Measurements from ENCODE around the gene NCAM1.
A peak's percentile ranks its signal among the peaks of the same experiment; 100 is the strongest.

Gene NCAM1

DNA sequence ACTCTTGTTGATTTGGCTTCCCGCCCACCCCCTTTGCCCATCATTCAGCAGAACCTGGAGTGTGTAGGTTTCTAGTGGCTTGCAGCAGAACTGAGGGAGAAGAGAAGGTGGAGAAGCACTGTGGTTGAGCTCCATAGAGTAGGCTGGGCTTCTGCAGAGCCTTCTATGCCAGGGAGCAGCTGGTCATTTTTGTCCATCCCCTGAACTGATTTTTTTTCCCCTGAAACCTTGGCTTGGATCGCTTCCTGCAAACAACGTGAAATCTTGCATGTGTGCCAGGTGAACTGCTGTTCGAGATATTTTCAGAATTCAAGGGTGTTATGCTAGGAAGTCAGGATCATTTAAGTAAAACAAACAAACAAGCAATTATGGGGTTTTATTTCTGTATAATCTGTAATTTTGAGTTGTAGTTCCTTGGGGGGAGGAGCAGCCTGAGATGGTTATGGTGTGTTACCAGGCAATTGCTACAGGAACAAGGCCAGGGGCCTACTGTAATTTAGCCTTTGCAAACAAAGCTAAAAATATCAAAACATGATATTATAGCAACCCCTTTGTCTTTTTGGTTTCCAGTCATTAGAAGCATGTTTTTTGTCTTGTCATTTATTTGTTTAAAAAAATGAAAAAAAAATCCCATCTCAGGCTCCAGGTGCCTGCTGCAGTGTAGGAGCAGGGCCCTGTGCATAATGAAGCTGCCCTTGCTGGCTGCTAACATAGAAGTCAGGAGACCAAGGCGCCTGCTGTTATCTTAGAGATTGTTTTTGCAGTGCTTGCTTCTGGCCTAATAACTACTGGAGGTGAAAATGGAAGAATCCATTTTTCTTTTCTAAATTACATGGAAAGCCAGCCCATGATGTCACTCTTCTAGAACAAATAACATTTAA lies 200.7 kb downstream of the NCAM1 start:
- H3K4me2 ChIP-seq (ENCODE audit: low read length, poor library complexity, severe bottlenecking) = no peak overlapping the region
- WGBS = 100% methylated on average over 5 of the region's 5 CpGs
- no peak overlapping the region for H4K8ac ChIP-seq (ENCODE audit: low read length)
- no peak overlapping the region for H3K9ac ChIP-seq (ENCODE audit: low read length)
- H3K23ac ChIP-seq (ENCODE audit: low read length in 2 of 2) = no peak overlapping the region
- H2AFZ ChIP-seq (ENCODE audit: low read depth, low read length) = no peak overlapping the region
- no peaks in the 10 kb centered on the region for H3K79me1 ChIP-seq (replicated peaks; ENCODE audit: low read length, poor library complexity, severe bottlenecking)
- no peak overlapping the region for H3K4ac ChIP-seq (ENCODE audit: low read depth in 1 of 2, low read length in 2 of 2)
- no peak overlapping the region for H2BK12ac ChIP-seq (ENCODE audit: low read length in 2 of 2)
- no peak overlapping the region for H4K91ac ChIP-seq (ENCODE audit: low read length)
- peak overlapping the region in 1 of 2 experiments; percentile 50 for H3K14ac ChIP-seq (ENCODE audit: low read length in 2 of 2)
- H2BK5ac ChIP-seq (ENCODE audit: low read depth, low read length, poor library complexity, severe bottlenecking) = no peak overlapping the region
- H3K18ac ChIP-seq (ENCODE audit: low read depth in 1 of 2, low read length in 2 of 2) = no peak overlapping the region
- H2BK120ac ChIP-seq (ENCODE audit: low read depth, low read length) = no peak overlapping the region
- H3K4me1 ChIP-seq (ENCODE audit: control insufficient read depth, insufficient read depth, low read depth, low read length) = no peaks in the 10 kb centered on the region
- peaks cover 0 to 88% of the 10 kb centered on the region in 2 experiments for H3K27me3 ChIP-seq (ENCODE audit: control insufficient read depth in 1 of 2, insufficient read depth in 1 of 2, low read length in 2 of 2)
- H3K36me3 ChIP-seq (ENCODE audit: control insufficient read depth in 1 of 2, insufficient read depth in 2 of 2, low read depth in 1 of 2, low read length in 2 of 2) = no peaks in the 10 kb centered on the region
- H3K4me3 ChIP-seq (ENCODE audit: insufficient read depth in 1 of 2, low read depth in 1 of 2, low read length in 2 of 2) = no peak overlapping the region
- H2BK15ac ChIP-seq (ENCODE audit: low read depth, poor library complexity, severe bottlenecking) = no peak overlapping the region
- no peak for DNase-seq
- H3K9me3 ChIP-seq (ENCODE audit: control insufficient read depth, low read length) = no peaks in the 10 kb centered on the region
- H2AK5ac ChIP-seq (ENCODE audit: low read length, severe bottlenecking) = no peak overlapping the region
- H3K27ac ChIP-seq (ENCODE audit: low read length, poor library complexity, severe bottlenecking) = no peak overlapping the region

DNA sequence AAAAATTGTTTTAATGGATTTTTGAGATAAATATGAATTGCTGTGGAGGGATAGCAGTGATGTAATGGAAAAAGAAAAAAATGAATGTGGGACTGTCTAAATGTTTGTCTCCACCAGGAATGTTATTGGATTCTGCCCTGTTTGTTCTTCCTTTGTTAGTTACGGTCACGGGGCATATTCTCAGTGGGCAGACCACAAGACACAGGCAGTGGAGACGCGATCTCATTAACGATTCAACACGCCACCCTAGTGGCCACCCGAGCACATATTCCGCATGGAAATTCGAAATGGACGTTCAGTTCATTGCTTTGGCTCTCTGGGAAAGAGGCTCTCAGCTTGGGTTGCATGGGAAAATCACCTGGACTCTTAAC lies 201.4 kb downstream of the NCAM1 start:
- H3K14ac ChIP-seq (ENCODE audit: low read length in 2 of 2) = no peak overlapping the region
- H2AFZ ChIP-seq (ENCODE audit: low read depth, low read length) = no peak overlapping the region
- H3K9me3 ChIP-seq (ENCODE audit: control insufficient read depth, low read length) = no peaks in the 10 kb centered on the region
- H3K23ac ChIP-seq (ENCODE audit: low read length in 2 of 2) = no peak overlapping the region
- DNase-seq = no peak
- H3K4me2 ChIP-seq (ENCODE audit: low read length, poor library complexity, severe bottlenecking) = no peak overlapping the region
- H3K27ac ChIP-seq (ENCODE audit: low read length, poor library complexity, severe bottlenecking) = no peak overlapping the region
- no peaks in the 10 kb centered on the region for H3K79me1 ChIP-seq (replicated peaks; ENCODE audit: low read length, poor library complexity, severe bottlenecking)
- no peak overlapping the region for H3K18ac ChIP-seq (ENCODE audit: low read depth in 1 of 2, low read length in 2 of 2)
- no peaks in the 10 kb centered on the region for H3K36me3 ChIP-seq (ENCODE audit: control insufficient read depth in 1 of 2, insufficient read depth in 2 of 2, low read depth in 1 of 2, low read length in 2 of 2)
- H2BK12ac ChIP-seq (ENCODE audit: low read length in 2 of 2) = no peak overlapping the region
- H3K9ac ChIP-seq (ENCODE audit: low read length) = no peak overlapping the region
- peaks cover 0 to 90% of the 10 kb centered on the region in 2 experiments for H3K27me3 ChIP-seq (ENCODE audit: control insufficient read depth in 1 of 2, insufficient read depth in 1 of 2, low read length in 2 of 2)
- H2BK15ac ChIP-seq (ENCODE audit: low read depth, poor library complexity, severe bottlenecking) = no peak overlapping the region
- 90% methylated on average over 10 of the region's 10 CpGs for WGBS
- no peak overlapping the region for H4K8ac ChIP-seq (ENCODE audit: low read length)
- H3K4ac ChIP-seq (ENCODE audit: low read depth in 1 of 2, low read length in 2 of 2) = no peak overlapping the region
- H3K4me3 ChIP-seq (ENCODE audit: insufficient read depth in 1 of 2, low read depth in 1 of 2, low read length in 2 of 2) = no peak overlapping the region
- no peak overlapping the region for H2BK5ac ChIP-seq (ENCODE audit: low read depth, low read length, poor library complexity, severe bottlenecking)
- H3K4me1 ChIP-seq (ENCODE audit: control insufficient read depth, insufficient read depth, low read depth, low read length) = no peaks in the 10 kb centered on the region
- H2BK120ac ChIP-seq (ENCODE audit: low read depth, low read length) = no peak overlapping the region
- H2AK5ac ChIP-seq (ENCODE audit: low read length, severe bottlenecking) = no peak overlapping the region
- H4K91ac ChIP-seq (ENCODE audit: low read length) = no peak overlapping the region

DNA sequence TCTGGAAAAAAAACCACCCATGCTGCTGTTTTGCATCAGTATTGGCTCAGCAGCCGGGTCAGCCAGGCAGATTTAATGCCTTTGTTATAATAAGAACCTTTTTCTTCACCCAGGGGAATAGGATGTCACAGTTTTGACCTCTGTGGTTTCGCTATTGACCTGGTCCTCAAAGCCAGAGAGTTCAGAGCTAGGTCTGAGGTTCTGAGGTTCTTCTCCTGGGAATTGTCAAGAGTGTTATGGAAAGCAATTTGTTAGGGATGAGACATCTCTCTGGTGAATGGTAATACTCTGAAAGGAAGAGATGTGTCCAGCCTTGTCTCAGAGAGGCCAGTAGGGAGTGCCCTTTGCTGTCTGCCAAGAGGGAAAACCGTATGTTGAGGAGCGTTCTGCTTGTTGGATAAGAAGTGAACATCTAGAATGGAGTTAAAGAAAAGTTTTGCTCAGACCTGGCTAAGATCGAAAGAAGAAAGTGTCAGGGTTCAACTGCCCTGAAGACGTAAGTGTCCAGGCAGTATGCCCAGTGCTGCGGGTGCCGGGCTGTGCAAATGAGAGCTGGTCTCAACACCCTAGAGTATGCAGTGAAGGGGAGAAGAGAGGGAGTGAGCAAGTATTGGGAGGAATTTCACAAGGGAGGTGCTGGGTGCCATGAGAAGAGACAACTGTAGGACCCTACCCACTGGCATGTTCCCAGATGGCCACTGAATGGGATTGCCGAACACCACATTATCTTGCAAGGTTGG lies 202.2 kb downstream of the NCAM1 start:
- no peak overlapping the region for H4K8ac ChIP-seq (ENCODE audit: low read length)
- H3K27ac ChIP-seq (ENCODE audit: low read length, poor library complexity, severe bottlenecking) = no peak overlapping the region
- H3K36me3 ChIP-seq (ENCODE audit: control insufficient read depth in 1 of 2, insufficient read depth in 2 of 2, low read depth in 1 of 2, low read length in 2 of 2) = no peaks in the 10 kb centered on the region
- H2BK5ac ChIP-seq (ENCODE audit: low read depth, low read length, poor library complexity, severe bottlenecking) = no peak overlapping the region
- H2AK5ac ChIP-seq (ENCODE audit: low read length, severe bottlenecking) = no peak overlapping the region
- no peak overlapping the region for H4K91ac ChIP-seq (ENCODE audit: low read length)
- no peaks in the 10 kb centered on the region for H3K9me3 ChIP-seq (ENCODE audit: control insufficient read depth, low read length)
- no peak overlapping the region for H3K4me3 ChIP-seq (ENCODE audit: insufficient read depth in 1 of 2, low read depth in 1 of 2, low read length in 2 of 2)
- H3K4me1 ChIP-seq (ENCODE audit: control insufficient read depth, insufficient read depth, low read depth, low read length) = no peaks in the 10 kb centered on the region
- no peak overlapping the region for H2AFZ ChIP-seq (ENCODE audit: low read depth, low read length)
- H2BK15ac ChIP-seq (ENCODE audit: low read depth, poor library complexity, severe bottlenecking) = no peak overlapping the region
- DNase-seq = peak; percentile 64
- H3K4me2 ChIP-seq (ENCODE audit: low read length, poor library complexity, severe bottlenecking) = no peak overlapping the region
- peak overlapping the region in 1 of 2 experiments; percentile 67 for H2BK12ac ChIP-seq (ENCODE audit: low read length in 2 of 2)
- peak overlapping the region in 1 of 2 experiments; percentile 30 for H3K14ac ChIP-seq (ENCODE audit: low read length in 2 of 2)
- H3K18ac ChIP-seq (ENCODE audit: low read depth in 1 of 2, low read length in 2 of 2) = no peak overlapping the region
- no peak overlapping the region for H3K4ac ChIP-seq (ENCODE audit: low read depth in 1 of 2, low read length in 2 of 2)
- 64% methylated on average over 9 of the region's 9 CpGs for WGBS
- no peaks in the 10 kb centered on the region for H3K79me1 ChIP-seq (replicated peaks; ENCODE audit: low read length, poor library complexity, severe bottlenecking)
- no peak overlapping the region for H3K9ac ChIP-seq (ENCODE audit: low read length)
- no peak overlapping the region for H3K23ac ChIP-seq (ENCODE audit: low read length in 2 of 2)
- H2BK120ac ChIP-seq (ENCODE audit: low read depth, low read length) = no peak overlapping the region
- H3K27me3 ChIP-seq (ENCODE audit: control insufficient read depth in 1 of 2, insufficient read depth in 1 of 2, low read length in 2 of 2) = peaks cover 0 to 92% of the 10 kb centered on the region in 2 experiments

DNA sequence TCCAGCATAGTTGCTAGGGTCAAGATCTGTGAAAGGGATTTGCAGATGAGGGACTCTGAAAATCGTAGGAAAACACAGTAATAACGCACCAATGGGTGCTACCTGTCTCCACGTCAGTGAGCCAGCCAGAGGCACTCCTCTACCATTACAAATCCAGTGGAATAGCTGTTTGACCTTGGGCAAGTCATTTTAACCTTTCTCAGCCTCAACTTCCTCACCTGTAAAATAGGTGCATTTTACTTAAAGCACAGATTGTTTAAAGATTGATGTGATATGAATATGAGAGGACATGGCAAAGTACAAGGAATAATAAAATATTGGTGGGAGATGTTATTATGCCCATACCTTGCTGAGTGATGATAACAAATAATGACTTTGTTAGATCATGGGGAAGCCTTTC lies 205.1 kb downstream of the NCAM1 start:
- H3K4me2 ChIP-seq (ENCODE audit: low read length, poor library complexity, severe bottlenecking) = no peak overlapping the region
- peaks cover 0 to 89% of the 10 kb centered on the region in 2 experiments for H3K27me3 ChIP-seq (ENCODE audit: control insufficient read depth in 1 of 2, insufficient read depth in 1 of 2, low read length in 2 of 2)
- no peak overlapping the region for H4K91ac ChIP-seq (ENCODE audit: low read length)
- H2BK12ac ChIP-seq (ENCODE audit: low read length in 2 of 2) = no peak overlapping the region
- no peak overlapping the region for H4K8ac ChIP-seq (ENCODE audit: low read length)
- no peaks in the 10 kb centered on the region for H3K9me3 ChIP-seq (ENCODE audit: control insufficient read depth, low read length)
- no peak for DNase-seq
- WGBS = 83% methylated on average over 3 of the region's 3 CpGs
- no peak overlapping the region for H3K9ac ChIP-seq (ENCODE audit: low read length)
- H2BK15ac ChIP-seq (ENCODE audit: low read depth, poor library complexity, severe bottlenecking) = no peak overlapping the region
- H2BK120ac ChIP-seq (ENCODE audit: low read depth, low read length) = no peak overlapping the region
- H2AK5ac ChIP-seq (ENCODE audit: low read length, severe bottlenecking) = no peak overlapping the region
- no peaks in the 10 kb centered on the region for H3K79me1 ChIP-seq (replicated peaks; ENCODE audit: low read length, poor library complexity, severe bottlenecking)
- H2AFZ ChIP-seq (ENCODE audit: low read depth, low read length) = no peak overlapping the region
- H3K23ac ChIP-seq (ENCODE audit: low read length in 2 of 2) = no peak overlapping the region
- H3K18ac ChIP-seq (ENCODE audit: low read depth in 1 of 2, low read length in 2 of 2) = no peak overlapping the region
- H3K4me1 ChIP-seq (ENCODE audit: control insufficient read depth, insufficient read depth, low read depth, low read length) = no peaks in the 10 kb centered on the region
- no peak overlapping the region for H3K14ac ChIP-seq (ENCODE audit: low read length in 2 of 2)
- no peak overlapping the region for H2BK5ac ChIP-seq (ENCODE audit: low read depth, low read length, poor library complexity, severe bottlenecking)
- H3K4me3 ChIP-seq (ENCODE audit: insufficient read depth in 1 of 2, low read depth in 1 of 2, low read length in 2 of 2) = no peak overlapping the region
- no peak overlapping the region for H3K4ac ChIP-seq (ENCODE audit: low read depth in 1 of 2, low read length in 2 of 2)
- H3K36me3 ChIP-seq (ENCODE audit: control insufficient read depth in 1 of 2, insufficient read depth in 2 of 2, low read depth in 1 of 2, low read length in 2 of 2) = no peaks in the 10 kb centered on the region
- no peak overlapping the region for H3K27ac ChIP-seq (ENCODE audit: low read length, poor library complexity, severe bottlenecking)

All from mesenchymal stem cell (in vitro differentiated cells and primary cell).